GM13976 (cell line): ENCODE data around the gene VWA8.

Experiments
- DNase-seq: peaks from one replicate; pipeline ENCODE4 v3.0.0; 2012; ENCODE audit warnings: low spot score
- CTCF ChIP-seq: IDR thresholded peaks from 2 replicates; pipeline ENCODE4 v1.5.1; 2012; ENCODE audit warnings: borderline replicate concordance, mild to moderate bottlenecking; ENCODE audit not compliant: insufficient read depth; ENCODE audit errors: extremely low read depth, missing control alignments, control extremely low read depth
- in situ Hi-C: fragments of 300-500 bp; cut with MboI; formaldehyde crosslinking; loops from one replicate; pipeline ENCODE4 v1.12.0; 2022; ENCODE audit warnings: low sequenced_read_pairs, mixed read lengths, inconsistent platforms; ENCODE audit not compliant: unreplicated experiment

Gene VWA8

DNA sequence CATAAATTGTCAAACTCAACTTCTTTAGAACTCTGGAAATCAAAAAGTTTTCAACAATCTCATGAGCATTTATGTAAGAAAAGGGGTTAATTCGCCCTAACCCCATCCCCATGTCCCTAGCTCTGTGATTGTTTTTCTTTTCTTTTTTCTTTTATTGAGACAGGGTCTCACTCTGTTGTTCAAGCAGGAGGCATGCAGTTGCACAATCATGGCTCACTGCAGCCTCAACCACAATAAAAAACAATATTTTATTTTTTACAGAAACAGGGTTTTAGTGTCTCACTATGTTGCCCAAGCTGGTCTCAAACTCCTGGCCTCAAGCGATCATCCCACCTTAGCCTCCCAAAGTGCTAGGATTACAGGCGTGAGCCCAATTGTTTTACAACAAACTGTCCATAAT is 16.7 kb downstream of the VWA8 start:
- DNase-seq = no peak
- in situ Hi-C loops = no loop called here
- TF ChIP-seq CTCF = no peak

- no peak for DNase-seq
- in situ Hi-C loops = no loop called here
- peak; percentile 37 for TF ChIP-seq CTCF
Observed at GRCh38 chr13:41942462-41943094, 18.3 kb downstream of the VWA8 start.

GRCh38 chr13:41941174-41941573 is 19.7 kb downstream of the VWA8 start:
- DNase-seq = no peak
- no peak for TF ChIP-seq CTCF
- in situ Hi-C loops = no loop called here

DNA sequence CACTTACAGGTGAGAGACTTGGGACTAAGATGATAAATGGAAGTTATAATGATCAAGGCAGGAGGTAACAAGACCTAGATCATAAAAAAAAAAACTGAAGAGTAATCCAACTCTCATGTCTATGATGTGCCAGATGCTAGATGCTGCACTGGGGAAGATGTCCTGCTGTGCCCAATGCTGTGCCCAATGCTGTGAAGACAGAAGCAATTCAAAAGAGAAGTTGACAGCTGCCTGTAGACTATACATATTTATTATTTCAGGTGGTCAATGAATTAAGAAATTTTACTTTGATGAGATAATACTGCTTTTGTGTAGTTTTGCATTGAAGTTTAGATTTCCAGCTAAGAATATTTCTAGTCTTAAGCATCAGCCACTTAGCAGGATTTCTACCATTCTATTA is 21.5 kb downstream of the VWA8 start:
- in situ Hi-C loops = no loop called here
- TF ChIP-seq CTCF = no peak
- no peak for DNase-seq

DNA sequence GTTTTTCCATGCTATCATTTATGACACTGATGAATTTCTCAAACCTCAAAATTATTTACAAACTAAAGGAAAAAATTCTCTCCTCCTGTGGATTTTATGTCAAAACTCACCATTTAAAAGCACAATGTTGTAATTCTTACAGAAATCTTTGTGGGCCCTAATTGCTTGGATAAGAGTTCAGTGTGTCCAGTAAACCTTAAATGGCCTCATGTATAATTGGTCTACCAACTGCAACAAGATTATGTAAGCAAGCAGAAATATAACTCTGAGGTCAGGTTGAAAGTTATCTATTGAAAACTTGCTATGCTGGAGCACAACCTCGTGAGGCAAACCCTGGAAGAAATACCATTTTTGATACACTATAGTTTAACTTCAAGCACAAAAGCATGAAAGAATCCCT is 22.0 kb downstream of the VWA8 start:
- DNase-seq = no peak
- TF ChIP-seq CTCF = no peak
- in situ Hi-C loops = no loop called here

DNA sequence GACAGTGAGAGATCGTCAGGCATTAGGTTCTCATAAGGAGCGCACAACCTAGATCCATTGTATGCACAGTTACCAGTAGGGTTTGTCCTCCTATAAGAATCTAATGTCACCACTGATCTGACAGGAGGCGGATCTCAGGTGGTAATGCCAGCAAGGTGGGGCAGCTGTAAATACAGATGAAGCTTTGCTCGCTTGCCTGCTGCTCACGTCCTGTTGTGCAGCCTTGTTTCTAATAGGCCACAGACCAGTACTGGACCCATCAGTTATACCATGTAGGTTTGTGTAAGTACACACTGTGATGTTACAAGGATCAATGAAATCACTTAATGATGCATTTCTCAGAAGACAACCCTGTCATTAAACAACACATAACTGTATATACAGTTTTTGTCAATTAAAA is 23.5 kb downstream of the VWA8 start:
- no peak for TF ChIP-seq CTCF
- in situ Hi-C loops = no loop called here
- no peak for DNase-seq
